ENCODE results near the gene SQSTM1. TPM values are rescaled to one million over a fixed set of nuclear protein-coding genes. Genes with fewer than 3 reads are reported as not detected.

The SQSTM1 gene
- polyA plus RNA-seq, 2 of the 4 experiments (the other 2 are of a cell fraction) = 362 to 625 TPM

GRCh38 chr5:179805070-179805528 is 15.6 kb upstream of the SQSTM1 start:
- peak in 1 of 2 experiments; percentile 0; a peak in 2 of 6 replicates for ATAC-seq
- H3K4me1 ChIP-seq = peaks cover 44% of the 10 kb centered on the region
- ChIA-PET CTCF (interaction anchor here (1.1 to 1.6 kb wide), 3 partner anchors 13 to 33 kb away, joined by 3 read pairs; no protein-coding TSS in a partner anchor), POLR2A (interaction anchor here (0.8 to 1.1 kb wide), 2 partner anchors 14 to 15 kb away, joined by 3 to 5 read pairs; partner anchors contain the start of gene SQSTM1)
- no peaks in the 10 kb centered on the region for H3K9me3 ChIP-seq
- no peak for FAIRE-seq
- TF ChIP-seq BHLHE40 (IDR thresholded peaks at IDR 0.05; ENCODE audit: low read depth, low read length) = no peak
- TF ChIP-seq MAZ (IDR thresholded peaks at IDR 0.05; ENCODE audit: borderline replicate concordance, low read depth, low read length) = no peak
- TF ChIP-seq TP53 (CRISPR knock-in tag; IDR thresholded peaks at IDR 0.05) = no peak
- TF ChIP-seq MYC (IDR thresholded peaks at IDR 0.05; ENCODE audit: borderline replicate concordance, low read length) = no peak
- no peak for TF ChIP-seq KDM5A (IDR thresholded peaks at IDR 0.05)
- TF ChIP-seq HOXB13 (CRISPR knock-in tag; IDR thresholded peaks at IDR 0.05; ENCODE audit: low read depth) = no peak
- no peak for TF ChIP-seq GATA3 (IDR thresholded peaks at IDR 0.05; ENCODE audit: borderline replicate concordance)
- no peak for TF ChIP-seq HOXB5 (CRISPR knock-in tag; IDR thresholded peaks at IDR 0.05)
- no peak for TF ChIP-seq HEYL (CRISPR knock-in tag; IDR thresholded peaks at IDR 0.05)
- no peak for TF ChIP-seq FOSL2 (IDR thresholded peaks at IDR 0.05)
- TF ChIP-seq FOSL2 (CRISPR knock-in tag; IDR thresholded peaks at IDR 0.05) = no peak
- no peak for TF ChIP-seq EHF (CRISPR knock-in tag; IDR thresholded peaks at IDR 0.05)
- TF ChIP-seq, protein P1, sequence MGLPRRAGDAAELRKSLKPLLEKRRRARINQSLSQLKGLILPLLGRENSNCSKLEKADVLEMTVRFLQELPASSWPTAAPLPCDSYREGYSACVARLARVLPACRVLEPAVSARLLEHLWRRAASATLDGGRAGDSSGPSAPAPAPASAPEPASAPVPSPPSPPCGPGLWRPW (IDR thresholded peaks at IDR 0.05) = no peak
- TF ChIP-seq POLR2A (IDR thresholded peaks at IDR 0.05; ENCODE audit: low read length) = no peak
- no peak for TF ChIP-seq SREBF2 (IDR thresholded peaks at IDR 0.05)
- TF ChIP-seq CTCF (IDR thresholded peaks at IDR 0.05) = no peak
- peak overlapping the region; percentile 94 for H3K4me3 ChIP-seq
- WGBS (ENCODE audit: missing lambda C conversion rate) = 26% methylated on average over 7 of the region's 9 CpGs
- peak overlapping the region; percentile 95 for H3K4me2 ChIP-seq
- peak overlapping the region; percentile 91 to 99 for H3K27ac ChIP-seq
- DNase-seq (ENCODE audit: low read depth in 1 of 2, low spot score in 1 of 2) = no peak

- TF ChIP-seq E2F6 (IDR thresholded peaks at IDR 0.05; ENCODE audit: borderline replicate concordance, low read depth) (0 out of 2 replicates have a peak, but pooled peaks have one; percentile 24), FOXS1 (CRISPR knock-in tag; IDR thresholded peaks at IDR 0.05) (no peak), RARB (CRISPR knock-in tag; IDR thresholded peaks at IDR 0.05) (no peak), CHD2 (IDR thresholded peaks at IDR 0.05; ENCODE audit: low read length, partially characterized antibody) (no peak), PBX3 (IDR thresholded peaks at IDR 0.05) (no peak), JUNB (IDR thresholded peaks at IDR 0.05) (no peak), ELK1 (IDR thresholded peaks at IDR 0.05; ENCODE audit: low read depth, low read length) (no peak), MAZ (IDR thresholded peaks at IDR 0.05; ENCODE audit: borderline replicate concordance, low read depth, low read length) (no peak), MAX (IDR thresholded peaks at IDR 0.05) (peak; percentile 29; the same call in 1 of the 2 replicates), TP53 (CRISPR knock-in tag; IDR thresholded peaks at IDR 0.05) (no peak), SREBF2 (IDR thresholded peaks at IDR 0.05) (no peak), ZC3H11A (IDR thresholded peaks at IDR 0.05) (no peak), HDAC2 (IDR thresholded peaks at IDR 0.05) (no peak), RAD21 (conservative IDR thresholded peaks at IDR 0.05 in 1 of 2, IDR thresholded peaks at IDR 0.05 in 1 of 2) (no peak), POLR2A (IDR thresholded peaks at IDR 0.05; ENCODE audit: low read length) (peak; percentile 10; the same call in 1 of the 2 replicates), CBX8 (IDR thresholded peaks at IDR 0.05) (no peak), ZNF302 (CRISPR knock-in tag; IDR thresholded peaks at IDR 0.05) (no peak)
- TF ChIP-seq, protein P2, sequence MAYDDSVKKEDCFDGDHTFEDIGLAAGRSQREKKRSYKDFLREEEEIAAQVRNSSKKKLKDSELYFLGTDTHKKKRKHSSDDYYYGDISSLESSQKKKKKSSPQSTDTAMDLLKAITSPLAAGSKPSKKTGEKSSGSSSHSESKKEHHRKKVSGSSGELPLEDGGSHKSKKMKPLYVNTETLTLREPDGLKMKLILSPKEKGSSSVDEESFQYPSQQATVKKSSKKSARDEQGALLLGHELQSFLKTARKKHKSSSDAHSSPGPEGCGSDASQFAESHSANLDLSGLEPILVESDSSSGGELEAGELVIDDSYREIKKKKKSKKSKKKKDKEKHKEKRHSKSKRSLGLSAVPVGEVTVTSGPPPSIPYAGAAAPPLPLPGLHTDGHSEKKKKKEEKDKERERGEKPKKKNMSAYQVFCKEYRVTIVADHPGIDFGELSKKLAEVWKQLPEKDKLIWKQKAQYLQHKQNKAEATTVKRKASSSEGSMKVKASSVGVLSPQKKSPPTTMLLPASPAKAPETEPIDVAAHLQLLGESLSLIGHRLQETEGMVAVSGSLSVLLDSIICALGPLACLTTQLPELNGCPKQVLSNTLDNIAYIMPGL (CRISPR knock-in tag; IDR thresholded peaks at IDR 0.05; ENCODE audit: borderline replicate concordance) = no peak
- Histone ChIP-seq H3K9me3 (no peaks in the 10 kb centered on the region), H3K4me2 (peak overlapping the region; percentile 95), H3K27ac (peak overlapping the region; percentile 91 to 99), H3K4me1 (peaks cover 44% of the 10 kb centered on the region), H3K4me3 (peak overlapping the region; percentile 94)
- peak in 1 of 2 experiments; percentile 29 for DNase-seq (ENCODE audit: low read depth in 1 of 2, low spot score in 1 of 2)
- POLR2A ChIA-PET = interaction anchor here (0.8 to 1.1 kb wide), 2 partner anchors 14 to 15 kb away, joined by 3 to 5 read pairs; partner anchors contain the start of gene SQSTM1
- FAIRE-seq = no peak
- 12% methylated on average over 10 of the region's 65 CpGs for WGBS (ENCODE audit: missing lambda C conversion rate)
- peak; percentile 2 to 5; a peak in 5 of 6 replicates for ATAC-seq
- CTCF ChIA-PET = interaction anchor here (0.9 to 1.6 kb wide), 4 partner anchors 14 to 43 kb away, joined by 3 to 5 read pairs (median 3); no protein-coding TSS in a partner anchor
Measured at GRCh38 chr5:179805529-179806249, 15.0 kb upstream of the SQSTM1 start.
